Endothelial cell of umbilical vein (primary cell): ENCODE results near the gene LRRC10B.

Experiments
- EZH2 ChIP-seq: IDR thresholded peaks from 2 replicates; pipeline ENCODE4 v1.6.1; 2012; ENCODE audit warnings: borderline replicate concordance, low read depth, mild to moderate bottlenecking, moderate library complexity, low read length, inconsistent platforms; ENCODE audit not compliant: severe bottlenecking
- GATA2 ChIP-seq: IDR thresholded peaks from 2 replicates; pipeline ENCODE4 v1.7.0; 2011; ENCODE audit warnings: low read depth, mild to moderate bottlenecking, moderate library complexity, mixed read lengths, low read length; ENCODE audit not compliant: insufficient read length, insufficient read depth
- POLR2A ChIP-seq: IDR thresholded peaks from 2 replicates; pipeline ENCODE4 v1.6.1; 2012; ENCODE audit warnings: low read depth, mild to moderate bottlenecking, control low read depth, low read length
- TF ChIP-seq, protein P1 (sequence below), 2 donors: IDR thresholded peaks; 1 replicate in 1 of 2; 2 replicates in 1 of 2; pipeline ENCODE4 v1.5.1; 2011; ENCODE audit warnings: low read length in 2 of 2, mild to moderate bottlenecking in 2 of 2, moderate library complexity in 2 of 2, control low read depth in 1 of 2, inconsistent platforms in 1 of 2, low read depth in 1 of 2; ENCODE audit not compliant: insufficient read depth in 1 of 2; ENCODE audit errors: extremely low read depth in 1 of 2
- TF ChIP-seq, protein P2 (sequence below): IDR thresholded peaks from 2 replicates; pipeline ENCODE4 v1.6.1; 2011; ENCODE audit not compliant: insufficient read depth, insufficient read length

DNA sequence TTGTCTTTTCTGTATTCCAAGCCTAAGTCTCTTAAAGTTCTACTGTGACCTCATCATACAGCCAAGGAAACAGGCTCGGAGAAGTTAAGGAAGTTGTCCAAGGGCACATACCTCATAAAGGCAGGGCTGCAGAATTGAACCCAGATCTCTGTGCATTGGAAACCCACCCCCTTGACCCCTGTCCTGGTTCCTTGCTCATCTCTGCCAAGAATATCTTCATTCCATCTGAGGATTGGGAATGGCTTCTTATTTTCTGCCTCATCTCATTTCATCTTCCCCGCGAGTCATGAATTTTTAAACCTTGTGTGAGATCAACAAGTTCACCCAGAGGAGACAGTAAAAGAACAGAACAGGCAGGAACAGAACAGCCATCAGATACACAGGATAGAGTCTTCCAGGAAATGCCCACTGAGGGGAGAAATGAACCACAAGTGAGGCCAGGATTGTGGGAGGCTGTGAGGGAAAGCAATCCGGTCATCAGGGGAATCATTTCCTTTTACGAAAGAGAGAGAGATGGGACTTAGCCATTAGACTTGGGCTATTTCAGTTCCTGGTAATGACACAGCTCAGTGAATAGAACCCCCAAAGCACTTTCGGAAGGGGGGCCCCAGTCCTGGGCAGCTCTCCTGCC lies 34.4 kb upstream of the LRRC10B start:
- TF ChIP-seq, protein P1, sequence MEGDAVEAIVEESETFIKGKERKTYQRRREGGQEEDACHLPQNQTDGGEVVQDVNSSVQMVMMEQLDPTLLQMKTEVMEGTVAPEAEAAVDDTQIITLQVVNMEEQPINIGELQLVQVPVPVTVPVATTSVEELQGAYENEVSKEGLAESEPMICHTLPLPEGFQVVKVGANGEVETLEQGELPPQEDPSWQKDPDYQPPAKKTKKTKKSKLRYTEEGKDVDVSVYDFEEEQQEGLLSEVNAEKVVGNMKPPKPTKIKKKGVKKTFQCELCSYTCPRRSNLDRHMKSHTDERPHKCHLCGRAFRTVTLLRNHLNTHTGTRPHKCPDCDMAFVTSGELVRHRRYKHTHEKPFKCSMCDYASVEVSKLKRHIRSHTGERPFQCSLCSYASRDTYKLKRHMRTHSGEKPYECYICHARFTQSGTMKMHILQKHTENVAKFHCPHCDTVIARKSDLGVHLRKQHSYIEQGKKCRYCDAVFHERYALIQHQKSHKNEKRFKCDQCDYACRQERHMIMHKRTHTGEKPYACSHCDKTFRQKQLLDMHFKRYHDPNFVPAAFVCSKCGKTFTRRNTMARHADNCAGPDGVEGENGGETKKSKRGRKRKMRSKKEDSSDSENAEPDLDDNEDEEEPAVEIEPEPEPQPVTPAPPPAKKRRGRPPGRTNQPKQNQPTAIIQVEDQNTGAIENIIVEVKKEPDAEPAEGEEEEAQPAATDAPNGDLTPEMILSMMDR (IDR thresholded peaks at IDR 0.05; ENCODE audit: extremely low read depth in 1 of 2, insufficient read depth in 1 of 2, low read depth in 1 of 2, low read length in 2 of 2) = no peak
- TF ChIP-seq EZH2 (no peak), POLR2A (no peak), GATA2 (no peak)
- TF ChIP-seq, protein P2, sequence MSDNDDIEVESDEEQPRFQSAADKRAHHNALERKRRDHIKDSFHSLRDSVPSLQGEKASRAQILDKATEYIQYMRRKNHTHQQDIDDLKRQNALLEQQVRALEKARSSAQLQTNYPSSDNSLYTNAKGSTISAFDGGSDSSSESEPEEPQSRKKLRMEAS = no peak
